Epithelial cell of prostate (primary cell): ENCODE data around the gene HPS1.

Experiments used
- DNase-seq: peaks from one replicate; pipeline ENCODE4 v3.0.0-alpha.2; 2011; ENCODE audit warnings: low read depth, low spot score
- H3K27ac ChIP-seq: fragments of 450-650 bp; 2 replicates; pipeline ENCODE4 v1.5.1; 2017; ENCODE audit warnings: mild to moderate bottlenecking

The HPS1 gene

GRCh38 chr10:98465866-98466265 is 19.1 kb upstream of the HPS1 start:
- no peak overlapping the region for H3K27ac ChIP-seq
- DNase-seq, result no peak

- no peak for DNase-seq
- H3K27ac ChIP-seq, result no peak overlapping the region
Observed at GRCh38 chr10:98463976-98464754, 17.4 kb upstream of the HPS1 start.

GRCh38 chr10:98463016-98463415 is 16.3 kb upstream of the HPS1 start:
- DNase-seq, result no peak
- no peak overlapping the region for H3K27ac ChIP-seq

GRCh38 chr10:98461500-98461842 is 14.7 kb upstream of the HPS1 start:
- DNase-seq, result no peak
- no peak overlapping the region for H3K27ac ChIP-seq

GRCh38 chr10:98460837-98461499 is 14.2 kb upstream of the HPS1 start:
- DNase-seq, result peak; percentile 39
- H3K27ac ChIP-seq, result no peak overlapping the region

GRCh38 chr10:98458809-98459784 is 12.4 kb upstream of the HPS1 start:
- DNase-seq, result no peak
- no peak overlapping the region for H3K27ac ChIP-seq

- DNase-seq, result no peak
- H3K27ac ChIP-seq, result no peak overlapping the region
Observed at GRCh38 chr10:98457721-98458120, 11.0 kb upstream of the HPS1 start.

GRCh38 chr10:98456686-98457482 is 10.1 kb upstream of the HPS1 start:
- no peak for DNase-seq
- H3K27ac ChIP-seq, result no peak overlapping the region

- no peak for DNase-seq
- H3K27ac ChIP-seq, result no peak overlapping the region
Observed at GRCh38 chr10:98456043-98456570, 9.4 kb upstream of the HPS1 start.

GRCh38 chr10:98453729-98454128 is 7.0 kb upstream of the HPS1 start:
- no peak for DNase-seq
- no peak overlapping the region for H3K27ac ChIP-seq

- DNase-seq, result no peak
- H3K27ac ChIP-seq, result no peak overlapping the region
Observed at GRCh38 chr10:98450618-98451017, 3.9 kb upstream of the HPS1 start.

- no peak overlapping the region for H3K27ac ChIP-seq
- no peak for DNase-seq
Observed at GRCh38 chr10:98449287-98449686, 2.6 kb upstream of the HPS1 start.

GRCh38 chr10:98446151-98446660 is 529 bp downstream of the HPS1 start:
- peak overlapping the region; percentile 66 for H3K27ac ChIP-seq
- no peak for DNase-seq

- H3K27ac ChIP-seq, result no peak overlapping the region
- no peak for DNase-seq
Observed at GRCh38 chr10:98445200-98445812, 1.4 kb downstream of the HPS1 start.

GRCh38 chr10:98444314-98445006 is 2.3 kb downstream of the HPS1 start:
- no peak for DNase-seq
- no peak overlapping the region for H3K27ac ChIP-seq

GRCh38 chr10:98438715-98439114 is 8.0 kb downstream of the HPS1 start:
- no peak for DNase-seq
- no peak overlapping the region for H3K27ac ChIP-seq

GRCh38 chr10:98436704-98437103 is 10.0 kb downstream of the HPS1 start:
- DNase-seq, result no peak
- H3K27ac ChIP-seq, result no peak overlapping the region

GRCh38 chr10:98435178-98435577 is 11.6 kb downstream of the HPS1 start:
- no peak overlapping the region for H3K27ac ChIP-seq
- DNase-seq, result no peak
